Colonic mucosa (tissue), 4 donors: Measurements from ENCODE around the gene CCDC82. TPM values are rescaled to one million over a fixed set of nuclear protein-coding genes. Genes with fewer than 3 reads are reported as not detected.

Experiments used
- DNase-seq: peaks from one replicate; pipeline ENCODE4 v3.0.0-alpha.2; 2020
- H3K27ac ChIP-seq: fragments of 200-600 bp; one replicate; pipeline ENCODE4 v1.8.0; 2021
- H3K27me3 ChIP-seq: fragments of 200-600 bp; one replicate; pipeline ENCODE4 v1.8.0; 2021
- H3K36me3 ChIP-seq: fragments of 200-600 bp; one replicate; pipeline ENCODE4 v1.8.0; 2021
- H3K4me1 ChIP-seq: fragments of 200-600 bp; one replicate; pipeline ENCODE4 v1.8.0; 2021; ENCODE audit warnings: mild to moderate bottlenecking
- H3K4me3 ChIP-seq: fragments of 200-600 bp; one replicate; pipeline ENCODE4 v1.8.0; 2021
- H3K9ac ChIP-seq, 2 donors: one replicate each; pipeline ENCODE4 v1.7.0; 2013; ENCODE audit warnings: control low read depth in 2 of 2, low read depth in 2 of 2, low read length in 2 of 2
- H3K9me3 ChIP-seq: fragments of 200-600 bp; one replicate; pipeline ENCODE4 v1.8.0; 2021
- intact Hi-C: fragments of 100-400 bp; cut with DNase I; formaldehyde crosslinking; loops from one replicate; pipeline ENCODE4 v1.14.1; 2022
- total RNA-seq, 2 donors: library from RNA; stranded (reverse); fragmentation: NEBNext Ultra II Directional in 1 of 2; extraction: Animal tissue kit (Norgen Biotek cat#: 25700) in 1 of 2; gene quantifications; one replicate each; pipeline ENCODE4 v1.2.1, GENCODE V29; 2021
- TF ChIP-seq, protein P1 (sequence below): fragments of 200-600 bp; IDR thresholded peaks from one replicate; pipeline ENCODE4 v1.8.0; 2022; ENCODE audit warnings: antibody characterized with exemption, mild to moderate bottlenecking
- donor health status: healthy.
- donor health status: DM: no; HTN: no; CAD: no.
- donor health status: DM: no; HTN: no; CAD: no.

CCDC82 gene
- total RNA-seq, 2 donors from 2014 or later, result 11.6 to 20.4 TPM

DNA sequence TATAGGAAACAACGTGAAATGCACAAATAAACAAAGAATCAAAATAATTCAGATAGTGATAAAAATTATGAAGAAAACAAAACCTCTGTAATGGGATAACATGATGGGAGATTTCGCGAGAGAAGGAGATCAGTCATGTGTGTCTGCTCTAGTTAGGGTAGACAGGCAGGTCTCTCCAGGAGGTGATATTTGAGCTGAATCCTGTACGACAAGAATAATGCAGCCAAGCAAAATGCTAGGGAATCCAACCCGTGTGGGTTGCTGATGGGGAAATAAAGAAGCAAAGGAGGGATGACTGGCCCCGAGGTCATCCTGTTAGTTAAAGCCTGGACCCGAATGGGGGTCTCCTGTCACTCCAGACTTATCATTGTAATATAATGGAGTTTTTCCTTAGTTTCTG is 62.8 kb downstream of the CCDC82 start:
- Histone ChIP-seq H3K4me1 (no peaks in the 10 kb centered on the region), H3K4me3 (no peak overlapping the region), H3K36me3 (no peaks in the 10 kb centered on the region), H3K27me3 (no peaks in the 10 kb centered on the region), H3K9me3 (no peaks in the 10 kb centered on the region), H3K9ac (no peak overlapping the region), H3K27ac (no peak overlapping the region)
- no peak for DNase-seq
- intact Hi-C loops, result no loop called here
- TF ChIP-seq, protein P1, sequence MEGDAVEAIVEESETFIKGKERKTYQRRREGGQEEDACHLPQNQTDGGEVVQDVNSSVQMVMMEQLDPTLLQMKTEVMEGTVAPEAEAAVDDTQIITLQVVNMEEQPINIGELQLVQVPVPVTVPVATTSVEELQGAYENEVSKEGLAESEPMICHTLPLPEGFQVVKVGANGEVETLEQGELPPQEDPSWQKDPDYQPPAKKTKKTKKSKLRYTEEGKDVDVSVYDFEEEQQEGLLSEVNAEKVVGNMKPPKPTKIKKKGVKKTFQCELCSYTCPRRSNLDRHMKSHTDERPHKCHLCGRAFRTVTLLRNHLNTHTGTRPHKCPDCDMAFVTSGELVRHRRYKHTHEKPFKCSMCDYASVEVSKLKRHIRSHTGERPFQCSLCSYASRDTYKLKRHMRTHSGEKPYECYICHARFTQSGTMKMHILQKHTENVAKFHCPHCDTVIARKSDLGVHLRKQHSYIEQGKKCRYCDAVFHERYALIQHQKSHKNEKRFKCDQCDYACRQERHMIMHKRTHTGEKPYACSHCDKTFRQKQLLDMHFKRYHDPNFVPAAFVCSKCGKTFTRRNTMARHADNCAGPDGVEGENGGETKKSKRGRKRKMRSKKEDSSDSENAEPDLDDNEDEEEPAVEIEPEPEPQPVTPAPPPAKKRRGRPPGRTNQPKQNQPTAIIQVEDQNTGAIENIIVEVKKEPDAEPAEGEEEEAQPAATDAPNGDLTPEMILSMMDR, result no peak

DNA sequence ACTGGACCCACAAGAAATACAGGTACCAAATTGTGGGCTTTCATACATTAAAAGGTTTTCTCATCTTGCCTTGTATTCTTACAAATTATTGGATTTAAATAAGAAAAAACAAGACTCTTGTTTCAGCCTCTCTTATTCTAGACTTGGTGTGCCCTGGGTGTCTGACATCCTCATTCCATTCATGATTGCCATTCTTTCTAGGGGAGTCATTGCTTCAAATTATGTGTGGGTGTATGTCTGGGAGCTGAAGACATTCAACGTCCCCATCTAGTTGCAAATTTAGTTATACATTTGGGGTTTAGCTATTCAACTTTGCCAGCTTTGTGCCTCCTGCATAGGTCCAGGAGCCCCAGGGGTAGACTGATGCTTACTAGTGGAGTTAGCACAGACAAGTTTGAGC is 64.8 kb downstream of the CCDC82 start:
- intact Hi-C loops, result no loop called here

DNA sequence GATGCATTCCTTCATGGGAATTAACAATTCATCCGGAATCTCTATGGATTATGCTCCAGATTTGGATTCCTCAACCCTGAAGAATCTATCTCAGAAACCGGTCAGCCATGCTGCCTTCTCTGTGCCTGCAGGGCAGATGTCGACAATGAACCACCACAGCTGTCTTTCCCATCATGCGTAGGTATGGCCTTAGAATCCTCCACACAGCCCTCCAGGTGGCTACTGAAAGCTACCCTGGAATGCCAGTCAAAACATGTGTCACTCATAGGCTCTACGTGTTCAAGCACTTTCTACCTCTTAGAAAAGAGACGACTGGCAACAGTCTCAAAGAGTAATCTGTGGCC is 66.1 kb downstream of the CCDC82 start:
- DNase-seq, result no peak
- no peaks in the 10 kb centered on the region for H3K9me3 ChIP-seq
- H3K9ac ChIP-seq, result no peak overlapping the region
- TF ChIP-seq, protein P1, result no peak
- no peaks in the 10 kb centered on the region for H3K27me3 ChIP-seq
- no peak overlapping the region for H3K4me3 ChIP-seq
- H3K4me1 ChIP-seq, result no peaks in the 10 kb centered on the region
- H3K27ac ChIP-seq, result no peak overlapping the region
- no peaks in the 10 kb centered on the region for H3K36me3 ChIP-seq
- intact Hi-C loops, result no loop called here

More for the DNA sequence above, 64.8 kb downstream of the CCDC82 start:
- DNase-seq, result no peak
- no peaks in the 10 kb centered on the region for H3K27me3 ChIP-seq
- TF ChIP-seq, protein P1, result no peak
- H3K4me1 ChIP-seq, result no peaks in the 10 kb centered on the region
- H3K36me3 ChIP-seq, result no peaks in the 10 kb centered on the region
- H3K4me3 ChIP-seq, result no peak overlapping the region
- no peak overlapping the region for H3K9ac ChIP-seq
- H3K9me3 ChIP-seq, result no peaks in the 10 kb centered on the region
- no peak overlapping the region for H3K27ac ChIP-seq

DNA sequence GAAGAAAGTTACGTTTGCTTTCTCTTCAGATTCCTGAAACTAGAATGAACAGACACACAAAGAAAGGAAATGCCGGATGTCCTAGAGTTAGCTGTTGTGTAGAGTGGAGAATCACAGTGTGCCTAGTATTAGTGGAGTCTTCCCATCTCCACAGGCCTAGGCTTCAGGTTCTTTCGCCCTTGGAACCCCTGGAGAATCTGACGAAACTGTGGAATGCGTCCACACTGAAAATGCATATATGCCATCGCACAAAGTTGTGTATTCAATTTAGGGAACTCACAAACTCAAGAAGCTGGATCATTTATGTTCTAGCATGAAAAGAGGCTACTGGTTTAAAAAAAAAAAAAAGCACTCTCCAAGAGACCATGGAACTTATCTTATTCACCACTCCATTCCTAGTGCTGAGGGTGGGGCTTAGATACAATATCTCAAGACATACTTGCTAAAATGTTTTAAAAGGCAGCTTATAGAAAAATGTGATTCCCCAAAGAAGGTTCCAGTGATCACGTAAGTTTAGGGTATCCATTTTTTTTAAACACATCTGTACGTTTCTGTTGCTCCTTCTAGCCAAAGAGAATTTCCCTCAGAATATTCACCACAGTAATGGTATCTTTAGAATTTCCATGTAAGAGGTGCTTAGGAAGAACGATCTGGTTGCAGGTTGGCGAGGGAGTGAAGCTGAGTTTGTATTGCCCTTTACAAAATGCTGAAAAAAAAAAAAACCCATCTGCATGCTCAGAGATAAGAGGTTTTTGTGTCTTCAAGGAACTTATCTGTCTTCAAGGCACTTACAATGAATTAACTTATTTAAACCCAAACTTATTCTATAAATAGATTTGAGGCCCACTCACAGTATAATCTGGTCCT is 66.7 kb downstream of the CCDC82 start:
- Histone ChIP-seq H3K27ac (no peak overlapping the region), H3K9me3 (no peaks in the 10 kb centered on the region), H3K9ac (no peak overlapping the region), H3K27me3 (no peaks in the 10 kb centered on the region), H3K4me1 (no peaks in the 10 kb centered on the region), H3K36me3 (no peaks in the 10 kb centered on the region), H3K4me3 (no peak overlapping the region)
- no peak for DNase-seq
- intact Hi-C loops, result no loop called here
- TF ChIP-seq, protein P1, result no peak

DNA sequence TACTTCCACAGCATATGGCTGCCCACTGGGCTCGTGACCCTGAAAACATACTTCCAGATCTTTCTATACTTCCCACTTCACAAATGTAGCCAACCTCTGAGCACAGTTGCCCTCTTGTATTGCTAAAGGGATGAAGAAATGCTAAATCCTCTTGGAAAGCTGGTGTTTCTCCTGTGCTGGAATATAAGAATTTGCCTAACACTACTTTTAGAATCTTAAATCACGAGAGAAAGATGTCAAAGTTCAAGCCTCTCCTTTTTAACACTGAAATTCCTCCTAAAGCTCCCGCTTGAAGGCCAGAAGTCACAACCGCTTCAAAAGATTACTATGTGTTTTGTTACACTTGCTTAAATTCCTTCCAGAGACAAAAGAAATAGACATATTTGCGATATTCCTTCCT is 68.6 kb downstream of the CCDC82 start:
- H3K9ac ChIP-seq, result no peak overlapping the region
- no peaks in the 10 kb centered on the region for H3K27me3 ChIP-seq
- no peak overlapping the region for H3K27ac ChIP-seq
- H3K4me1 ChIP-seq, result no peaks in the 10 kb centered on the region
- no peak overlapping the region for H3K4me3 ChIP-seq
- no peaks in the 10 kb centered on the region for H3K36me3 ChIP-seq
- TF ChIP-seq, protein P1, result no peak
- no peaks in the 10 kb centered on the region for H3K9me3 ChIP-seq
- no peak for DNase-seq
- intact Hi-C loops, result no loop called here
